Hematopoietic multipotent progenitor cell (in vitro differentiated cells): ENCODE measurements around the gene ALDH1B1. TPM values are rescaled to one million over a fixed set of nuclear protein-coding genes. Genes with fewer than 3 reads are reported as not detected.
"Not testable (repeated sequence)": the region's sequence is repeated elsewhere in the genome, so short reads cannot be mapped to it uniquely, and the experiment has no call there.

ENCODE experiments used
- DNase-seq, 3 donors: peaks; one replicate each; pipeline ENCODE4 v3.0.0-alpha.2; 2011 to 2015; ENCODE audit warnings: low read depth in 2 of 3, low spot score in 2 of 3
- total RNA-seq: library from RNA; depleted of rRNA; stranded (reverse); fragments of >200 nt; gene quantifications from one replicate; pipeline ENCODE4 v1.2.3, GENCODE V29; 2012

The ALDH1B1 gene
- total RNA-seq, 1 donor: 15.9 TPM

DNA sequence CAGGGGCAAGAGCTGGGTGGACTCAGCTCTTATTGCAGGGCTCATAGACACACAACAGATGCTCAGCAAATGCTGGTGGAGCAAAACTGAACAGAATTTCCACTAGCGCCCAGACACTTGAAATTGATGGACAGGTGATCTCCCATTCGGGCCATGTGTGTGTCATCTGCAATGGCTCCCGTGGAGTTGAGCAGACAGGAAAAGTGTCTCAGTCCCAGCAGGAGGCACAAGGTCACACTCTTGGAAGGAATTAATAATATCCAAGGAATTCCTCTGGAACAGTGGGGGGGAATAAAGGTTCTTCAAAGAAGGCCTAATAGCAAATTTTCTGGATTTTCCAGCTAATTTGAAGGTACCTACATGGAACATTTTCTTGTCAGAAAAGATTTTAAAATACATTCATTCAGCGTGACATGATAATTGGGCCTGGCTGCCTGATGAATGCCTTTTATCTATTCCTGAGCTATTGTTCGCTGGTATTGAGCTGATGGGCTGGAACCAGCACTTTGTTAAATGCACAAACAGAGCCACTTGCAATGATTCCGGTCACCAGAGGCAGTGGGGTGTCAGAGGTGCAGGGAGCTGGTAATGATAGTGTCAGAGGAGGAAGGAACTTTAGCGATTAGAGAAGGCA is 31.5 kb upstream of the ALDH1B1 start:
- DNase-seq: no peak

DNA sequence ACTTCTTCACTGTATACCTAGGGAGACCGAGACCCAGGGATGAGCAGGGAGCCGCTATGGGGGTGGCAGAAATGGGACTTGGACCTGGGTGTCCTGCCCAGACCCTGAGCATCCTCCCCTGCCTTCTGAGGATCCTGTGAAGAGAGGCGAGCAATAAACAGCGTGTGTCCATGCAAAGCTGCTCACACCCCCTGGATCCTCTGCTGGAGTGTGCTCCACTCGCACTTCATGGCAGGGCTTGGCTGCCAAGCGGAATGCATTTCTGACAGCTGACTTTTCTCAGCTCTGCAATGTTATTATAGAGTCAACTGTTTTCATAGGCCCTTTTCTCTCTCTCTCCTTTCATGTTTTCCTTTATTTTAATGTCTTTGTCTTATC is 31.0 kb upstream of the ALDH1B1 start:
- DNase-seq: no peak

DNA sequence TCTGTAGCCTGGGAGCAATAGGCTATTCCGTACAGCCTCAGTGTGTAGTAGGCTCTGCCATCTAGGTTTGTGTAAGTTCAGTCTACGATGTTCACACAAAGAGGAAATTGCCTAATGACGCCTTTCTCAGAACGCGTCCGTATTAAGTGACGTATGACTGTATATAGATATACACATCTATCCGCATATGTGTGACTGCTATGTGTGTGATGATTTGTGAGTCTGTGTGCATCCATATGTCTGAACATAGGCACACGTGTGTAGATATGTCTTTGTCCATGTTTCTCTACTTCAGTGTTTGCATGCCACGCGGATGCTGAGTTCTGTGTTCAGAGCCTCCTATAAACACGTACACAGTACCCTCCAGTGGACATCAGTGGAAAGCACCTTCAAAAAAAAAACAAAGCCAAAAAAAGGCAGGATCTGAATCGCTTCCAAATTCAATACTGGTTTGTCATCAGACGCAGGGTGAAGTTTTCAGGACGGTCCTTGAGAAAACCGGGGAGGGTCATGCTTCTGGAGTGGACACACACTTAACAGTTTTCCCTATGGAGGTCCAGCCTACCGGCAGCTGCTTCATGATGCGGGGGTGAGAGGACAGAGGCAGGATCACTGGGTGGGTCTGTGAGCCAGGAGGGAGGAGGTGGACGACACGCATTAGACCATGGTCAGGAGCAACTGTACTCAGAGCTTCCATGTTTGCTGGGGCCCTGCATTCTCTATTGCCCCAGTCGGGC is 29.5 kb upstream of the ALDH1B1 start:
- DNase-seq: peak in 2 of 3 donors; percentile 73 to 84

DNA sequence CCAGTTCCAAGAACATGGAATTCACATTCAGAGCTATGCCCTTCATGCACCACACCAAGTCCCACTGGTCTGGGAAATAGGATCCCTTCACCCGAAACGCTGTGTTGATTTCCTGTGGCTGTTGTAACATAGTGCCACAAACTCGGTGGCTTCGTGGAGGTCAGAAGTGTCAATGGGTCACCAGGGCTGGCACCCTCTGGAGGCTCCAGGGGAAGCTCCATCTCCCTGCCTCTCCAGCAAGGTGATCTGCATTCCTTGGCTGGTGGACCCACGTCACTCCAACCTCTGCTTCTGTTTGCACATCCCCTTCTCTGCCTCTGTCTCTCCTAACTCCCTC is 28.9 kb upstream of the ALDH1B1 start:
- no peak for DNase-seq

DNA sequence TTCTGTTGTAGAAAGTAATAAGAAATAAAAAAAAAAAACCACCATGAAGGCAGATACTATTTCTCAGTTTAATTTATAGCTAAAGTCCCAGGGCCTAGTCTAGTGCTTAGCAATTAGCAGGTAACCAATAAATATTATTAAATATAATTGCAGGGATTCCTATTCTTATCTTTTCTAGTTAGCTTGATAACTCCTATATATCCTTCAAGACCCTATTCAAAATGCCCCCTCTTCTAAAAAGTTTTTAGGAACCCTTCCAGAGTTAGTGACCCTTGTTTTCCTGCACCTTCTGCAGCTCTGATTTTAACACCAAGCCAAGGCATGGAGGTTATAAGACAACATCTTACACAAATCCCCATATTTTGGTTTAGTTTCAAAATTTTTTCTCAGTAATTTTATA is 24.6 kb upstream of the ALDH1B1 start:
- no peak for DNase-seq

DNA sequence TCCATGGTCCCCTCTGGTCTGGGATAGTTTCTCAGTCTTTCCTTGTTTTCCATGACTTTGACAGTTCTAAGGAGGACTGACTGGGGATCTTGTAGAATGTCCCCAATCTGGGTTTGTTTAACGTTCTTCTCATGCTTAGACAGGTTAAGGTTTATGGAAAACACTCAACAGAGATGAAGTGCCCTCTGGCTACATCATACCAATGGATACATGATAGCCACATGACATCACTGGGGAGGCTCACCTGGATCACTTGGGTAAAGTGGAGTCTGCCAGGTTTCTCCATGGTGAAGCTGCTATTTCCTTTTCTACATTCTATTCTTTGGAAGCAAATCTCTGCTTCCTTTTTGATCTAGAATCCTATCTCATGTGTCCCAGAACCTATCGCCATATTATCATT is 23.8 kb upstream of the ALDH1B1 start:
- no peak for DNase-seq

DNA sequence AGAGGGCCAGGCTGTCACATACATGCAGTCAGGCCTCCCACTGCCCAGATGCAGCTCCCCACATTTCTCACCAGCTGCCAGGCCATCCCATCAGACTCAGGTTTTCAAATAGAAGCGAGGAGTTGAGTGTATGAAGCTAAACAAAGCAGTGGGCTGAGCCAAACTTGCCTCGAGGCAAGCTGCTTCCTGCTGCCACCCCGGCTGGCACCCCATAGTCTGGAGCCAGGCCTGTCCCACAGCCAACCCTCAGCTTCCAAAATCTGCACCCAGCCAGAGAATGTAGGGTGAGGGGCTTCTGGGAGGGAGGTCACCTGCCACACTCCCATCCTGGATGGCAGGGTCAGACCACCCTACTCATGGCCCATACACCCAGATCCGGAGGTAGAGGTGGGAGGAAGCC is 22.3 kb upstream of the ALDH1B1 start:
- DNase-seq: no peak

DNA sequence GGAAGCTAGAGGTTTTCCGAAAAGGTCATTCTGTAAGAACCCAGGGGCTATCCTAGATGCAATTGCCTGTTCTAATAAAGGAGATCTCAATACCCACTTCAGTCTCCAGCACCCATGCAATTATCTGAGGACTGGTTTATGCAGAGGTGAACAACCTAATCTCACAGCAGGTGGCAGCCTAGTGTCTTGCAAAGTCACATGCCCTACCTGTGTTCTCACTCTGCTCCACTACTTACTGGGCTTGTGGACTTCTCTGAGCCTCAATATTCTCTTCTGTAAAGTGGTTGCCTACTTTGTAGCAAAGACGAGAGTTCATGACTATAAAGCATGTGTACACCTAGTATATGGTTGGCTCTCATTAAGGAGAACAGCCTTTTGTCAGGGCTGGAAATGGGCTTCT is 21.0 kb upstream of the ALDH1B1 start:
- peak in 2 of 3 donors; percentile 23 to 62 for DNase-seq

DNA sequence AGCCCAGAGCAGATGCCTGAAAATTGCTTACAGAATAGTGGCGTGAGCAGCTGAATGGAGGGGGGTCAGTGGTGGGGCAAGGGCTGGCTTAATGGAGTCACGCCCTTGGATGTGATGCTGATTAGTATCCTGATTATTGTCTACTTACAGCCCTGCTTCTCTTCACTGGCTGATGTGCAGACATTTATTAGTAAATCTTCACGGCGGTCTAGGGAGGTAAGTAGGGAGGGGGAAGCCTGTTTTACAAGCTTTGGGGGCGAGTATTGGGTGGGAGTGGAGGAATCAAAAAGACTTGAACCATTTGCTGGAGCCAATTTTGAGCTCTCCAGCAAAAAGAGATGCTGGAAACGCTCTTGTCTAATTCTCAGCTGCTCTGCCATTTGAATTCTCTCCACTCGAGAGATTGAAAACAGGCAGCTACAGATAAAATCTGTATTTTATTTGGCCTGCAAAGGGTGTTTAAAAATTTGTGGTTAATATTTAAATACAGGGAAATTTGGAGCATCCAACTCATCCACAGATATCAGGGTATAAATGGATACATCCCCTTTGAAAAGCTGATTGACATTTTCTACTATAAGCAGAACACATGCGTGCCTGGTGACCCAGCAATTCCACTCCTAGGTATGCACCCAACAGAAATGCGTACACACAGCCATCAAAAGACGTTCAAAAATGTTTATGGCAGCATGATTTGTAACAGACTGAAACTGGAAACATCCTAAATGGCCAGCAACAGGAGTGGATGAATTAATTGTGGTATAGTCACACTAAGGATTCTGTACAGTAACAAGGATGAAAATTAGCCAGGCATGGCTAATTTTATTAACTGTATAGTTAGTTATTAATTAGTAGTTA is 19.5 kb upstream of the ALDH1B1 start:
- no peak for DNase-seq

DNA sequence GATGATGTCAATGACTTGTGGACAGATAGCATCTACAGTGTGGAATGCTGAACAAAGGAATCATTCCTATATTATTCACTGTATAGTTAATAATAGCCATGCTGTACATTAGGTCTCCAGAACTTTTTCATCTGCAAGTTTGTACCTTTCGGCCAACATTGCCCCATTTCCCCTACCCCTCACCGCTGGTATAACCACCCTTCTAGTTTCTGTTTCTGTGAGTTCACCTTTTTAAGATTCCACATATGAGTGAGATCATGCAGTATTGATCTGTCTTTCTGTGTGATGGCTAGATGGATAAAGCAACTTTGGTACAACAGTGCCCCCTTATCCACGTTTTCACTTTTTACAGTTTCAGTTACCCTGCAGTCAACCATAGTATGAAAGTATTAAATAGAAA is 18.8 kb upstream of the ALDH1B1 start:
- DNase-seq: no peak

DNA sequence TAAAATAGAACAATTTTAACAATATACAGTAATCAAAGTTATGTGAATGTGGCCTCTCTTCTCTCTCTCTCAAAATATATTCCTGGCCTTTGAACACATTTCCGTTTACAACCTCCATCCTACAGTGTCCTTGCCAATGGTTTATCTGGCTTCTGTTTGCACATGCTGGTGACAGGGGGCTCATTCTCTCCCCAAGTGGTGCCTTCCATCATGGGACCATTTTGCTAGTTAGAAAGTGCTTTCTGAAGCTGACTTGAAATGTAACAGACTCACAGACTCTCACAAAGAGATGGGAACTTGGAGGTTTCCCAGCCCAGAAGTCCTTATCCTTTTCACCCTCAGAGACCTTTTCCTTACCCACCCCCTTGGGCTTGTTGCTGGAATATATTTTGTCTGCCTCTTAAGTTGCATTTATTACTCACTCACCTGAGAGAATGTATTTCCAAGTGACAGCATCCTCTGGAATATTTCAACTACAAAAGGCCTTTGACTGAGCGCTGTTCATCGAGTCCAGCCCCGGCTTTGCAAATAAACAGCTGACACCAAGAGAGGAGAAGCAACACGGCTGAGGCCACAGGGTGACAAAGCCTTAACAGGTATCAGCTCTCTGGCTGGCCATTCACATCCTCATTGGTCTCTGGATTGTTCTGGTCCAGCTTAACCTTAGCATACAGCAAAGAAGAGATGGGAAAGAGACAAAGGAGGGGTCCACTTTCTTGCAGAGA is 17.5 kb upstream of the ALDH1B1 start:
- no peak for DNase-seq

DNA sequence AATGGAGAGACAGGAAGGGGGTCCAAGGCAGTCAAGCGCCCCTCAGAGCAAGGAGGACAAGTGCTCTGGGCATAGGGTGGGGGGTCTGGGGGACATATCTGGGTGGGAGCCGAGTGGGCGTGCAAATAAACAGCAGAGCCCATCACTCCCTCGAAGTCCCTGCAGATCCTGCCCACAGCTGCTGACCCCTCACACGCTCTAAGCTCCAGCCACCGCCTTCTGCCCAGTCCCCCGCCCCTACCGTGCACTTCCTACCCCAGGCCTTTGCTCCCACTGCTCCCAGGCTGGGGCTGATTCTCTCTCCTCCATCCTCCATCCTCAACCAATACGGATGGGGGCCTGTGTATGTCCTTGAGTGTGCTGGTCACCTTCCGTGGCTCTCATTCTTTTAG is 16.9 kb upstream of the ALDH1B1 start:
- no peak for DNase-seq

DNA sequence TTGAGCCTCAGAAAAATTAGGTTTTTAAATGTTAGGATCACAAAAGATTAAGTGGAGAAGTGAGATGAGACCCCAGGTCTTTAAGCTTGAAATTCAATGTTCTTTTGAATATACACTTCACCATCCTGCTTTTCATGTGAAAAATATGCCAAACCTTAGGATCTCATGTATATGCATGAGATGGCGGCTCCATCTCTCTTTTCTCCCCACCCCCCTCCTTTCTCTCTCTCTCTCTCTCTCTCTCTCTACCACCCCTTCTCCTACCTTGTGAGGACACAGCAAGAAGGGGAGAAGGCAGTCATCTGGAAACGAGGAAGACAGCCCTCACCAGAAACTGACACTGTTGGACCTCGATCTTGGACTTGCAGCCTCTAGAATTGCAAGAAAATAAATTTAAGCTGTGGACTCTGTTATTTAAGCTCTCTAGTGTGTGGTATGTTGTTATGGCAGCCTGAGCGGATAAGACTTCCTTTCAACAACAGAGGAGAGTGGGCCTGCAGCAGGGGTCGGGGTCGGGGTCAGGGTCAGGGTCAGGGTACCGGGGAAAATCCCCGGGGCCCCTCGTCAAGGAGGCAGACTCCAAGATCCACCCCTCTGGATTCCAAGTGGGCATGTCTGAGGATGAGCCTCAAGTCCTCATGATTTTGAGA is 16.4 kb upstream of the ALDH1B1 start:
- no peak for DNase-seq

DNA sequence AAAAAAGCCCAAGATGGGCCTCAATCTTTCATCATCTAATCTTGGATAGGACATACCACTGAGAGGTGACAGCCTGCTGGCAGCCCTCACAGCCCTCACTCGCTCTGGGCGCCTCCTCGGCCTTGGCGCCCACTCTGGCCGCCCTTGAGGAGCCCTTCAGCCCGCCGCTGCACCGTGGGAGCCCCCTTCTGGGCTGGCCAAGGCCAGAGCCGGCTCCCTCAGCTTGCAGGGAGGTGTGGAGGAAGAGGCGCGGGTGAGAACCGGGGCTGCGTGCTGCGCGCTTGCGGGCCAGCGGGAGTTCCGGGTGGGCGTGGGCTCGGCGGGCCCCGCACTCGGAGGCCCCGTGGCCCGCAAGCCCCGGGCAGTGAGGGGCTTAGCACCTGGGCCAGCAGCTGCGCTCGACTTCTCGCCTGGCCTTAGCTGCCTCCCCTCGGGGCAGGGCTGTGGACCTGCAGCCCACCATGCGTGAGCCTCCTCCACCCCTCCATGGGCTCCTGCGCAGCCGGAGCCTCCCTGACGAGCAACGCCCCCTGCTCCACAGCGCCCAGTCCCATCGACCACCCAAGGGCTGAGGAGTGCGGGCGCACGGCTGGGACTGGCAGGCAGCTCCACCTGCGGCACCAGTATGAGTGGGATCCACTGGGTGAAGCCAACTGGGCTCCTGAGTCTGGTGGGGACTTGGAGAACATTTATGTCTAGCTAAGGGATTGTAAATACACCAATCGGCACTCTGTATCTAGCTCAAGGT is 15.0 kb upstream of the ALDH1B1 start:
- not testable (repeated sequence) for DNase-seq

DNA sequence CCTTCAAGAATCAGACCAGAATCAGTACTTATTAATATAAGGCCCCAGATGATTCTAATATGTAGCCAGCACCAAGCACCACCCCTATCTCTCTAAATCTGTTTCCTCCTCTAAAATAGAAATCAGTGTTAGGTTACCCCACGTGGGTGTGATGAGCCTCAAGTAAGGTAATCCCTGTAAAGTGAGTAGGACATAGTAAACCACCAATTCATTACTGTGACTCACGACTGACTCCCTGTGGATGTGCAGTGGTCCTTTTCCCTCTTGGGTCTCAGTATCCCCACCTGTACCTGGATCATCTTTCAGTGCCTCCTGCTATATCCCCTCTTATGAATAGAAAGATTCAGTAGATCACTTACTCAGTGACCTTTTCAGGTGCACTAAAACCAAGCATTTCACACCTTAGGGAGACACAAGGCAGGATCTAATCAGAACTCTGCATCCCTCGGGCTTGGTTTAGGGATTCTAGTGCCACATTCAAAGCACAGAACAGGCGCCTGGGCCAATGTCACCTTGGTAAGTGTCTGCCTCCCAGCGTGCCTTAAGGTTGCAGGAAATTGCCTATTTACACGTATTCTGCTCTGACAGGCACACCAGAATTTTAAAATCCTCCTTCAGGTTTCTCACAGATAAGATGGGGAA is 12.2 kb upstream of the ALDH1B1 start:
- DNase-seq: no peak

DNA sequence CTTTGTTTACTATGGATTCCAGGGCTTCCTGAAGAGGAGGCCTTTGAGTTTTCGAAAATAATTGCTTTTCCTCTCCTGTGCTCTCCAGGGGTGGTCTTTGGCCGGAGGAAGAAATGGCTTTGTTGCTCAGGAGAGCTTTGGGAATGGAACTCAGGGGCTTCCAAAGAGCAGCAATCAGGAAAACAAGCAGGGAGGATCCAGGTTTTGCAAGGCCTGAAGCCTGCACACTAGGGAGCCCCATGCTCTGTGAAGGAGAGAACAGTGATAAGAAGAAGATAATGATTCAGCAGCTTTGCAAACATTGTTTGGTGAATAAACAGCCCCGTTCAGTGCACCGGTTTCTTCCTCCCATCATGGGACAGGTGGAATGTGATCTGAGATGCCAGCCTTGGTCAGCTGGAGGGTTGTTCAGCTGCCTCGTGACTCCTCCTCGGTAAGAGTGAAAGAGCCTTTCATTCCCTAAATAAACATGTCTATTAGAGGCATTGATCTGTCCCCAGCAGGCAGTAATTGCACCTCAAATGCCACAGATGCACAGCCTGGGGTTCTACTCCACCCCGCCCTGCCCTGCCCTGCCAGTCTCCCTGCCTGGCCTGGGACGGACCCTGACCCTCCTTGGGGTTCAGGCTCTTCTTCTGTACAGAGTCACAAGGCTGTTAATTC is 11.5 kb upstream of the ALDH1B1 start:
- DNase-seq: no peak

DNA sequence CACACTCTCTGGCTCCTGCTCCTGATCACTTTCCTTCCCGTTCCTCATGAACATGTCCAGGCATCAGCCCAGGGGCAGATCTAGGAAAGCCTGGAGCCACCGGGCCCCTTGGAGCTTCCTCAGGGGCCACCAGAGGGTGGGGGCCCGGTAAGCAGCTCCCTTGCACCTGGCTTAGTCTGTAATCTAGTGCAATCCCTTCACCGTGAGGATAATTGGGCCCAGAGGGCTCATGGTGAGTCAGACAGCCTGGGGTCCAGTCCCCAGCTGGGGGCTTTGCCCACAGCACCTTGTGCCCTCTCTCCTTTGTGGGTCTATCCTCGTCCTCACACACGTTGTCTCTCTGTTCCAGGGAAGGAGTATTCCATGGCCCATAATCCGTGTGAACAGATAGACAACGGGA is 10.4 kb upstream of the ALDH1B1 start:
- DNase-seq: no peak

DNA sequence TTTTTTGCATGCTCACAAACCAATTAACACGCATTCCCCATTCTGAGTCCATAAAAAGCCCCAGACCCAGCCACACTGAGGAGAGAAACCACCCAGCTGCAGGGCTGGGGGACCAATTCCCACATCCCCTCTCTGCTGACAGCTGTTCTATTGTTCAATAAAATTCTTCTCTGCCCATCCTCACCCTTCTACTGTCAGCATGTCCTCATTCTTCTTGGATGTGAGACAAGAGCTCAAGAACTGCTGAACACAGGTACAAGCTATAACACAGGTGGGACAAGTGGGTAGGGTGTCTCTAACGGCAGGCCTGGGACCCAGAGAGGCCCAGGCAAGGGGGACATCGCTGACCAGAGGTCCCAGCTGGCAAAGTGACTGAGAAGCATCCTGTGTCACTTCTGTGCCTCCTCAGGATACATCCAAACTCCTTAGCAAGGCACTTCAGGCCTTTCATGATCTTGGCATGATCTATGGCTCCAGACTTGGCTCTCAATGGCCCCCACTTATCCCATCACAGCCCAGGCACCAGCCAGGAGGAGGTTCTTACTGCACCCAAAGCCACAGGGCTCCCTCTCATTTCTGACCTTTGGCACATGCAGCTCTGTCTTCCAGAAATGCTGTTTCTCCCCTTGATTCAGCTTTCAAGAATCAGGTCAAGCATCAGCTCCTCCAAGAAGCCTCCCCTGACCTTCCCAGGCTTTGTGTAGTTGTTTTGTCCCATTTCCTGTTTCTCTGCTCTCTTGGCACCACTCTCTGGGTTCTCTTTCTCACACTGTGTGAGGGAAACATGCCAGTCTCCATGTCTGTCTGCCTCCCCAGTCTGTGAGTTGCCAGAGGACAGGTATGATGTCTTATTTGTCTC is 7.3 kb upstream of the ALDH1B1 start:
- DNase-seq: no peak
